Stimulated activated CD4-positive, alpha-beta T cell treated with anti-CD3 and anti-CD28 coated beads, TNF-alpha, amount 100 ng/mL, for 1 hour (primary cell): ENCODE results near the gene SUMF2.
"Not testable (repeated sequence)": the region's sequence is repeated elsewhere in the genome, so short reads cannot be mapped to it uniquely, and the experiment has no call there.

Source experiments
- DNase-seq, 3 donors: peaks; one replicate each; pipeline ENCODE4 v3.0.0-alpha.2; 2020; ENCODE audit warnings: low read depth in 3 of 3, low spot score in 1 of 3

Gene SUMF2

GRCh38 chr7:56062382-56062781 is 1.7 kb upstream of the SUMF2 start:
- DNase-seq = no peak

DNA sequence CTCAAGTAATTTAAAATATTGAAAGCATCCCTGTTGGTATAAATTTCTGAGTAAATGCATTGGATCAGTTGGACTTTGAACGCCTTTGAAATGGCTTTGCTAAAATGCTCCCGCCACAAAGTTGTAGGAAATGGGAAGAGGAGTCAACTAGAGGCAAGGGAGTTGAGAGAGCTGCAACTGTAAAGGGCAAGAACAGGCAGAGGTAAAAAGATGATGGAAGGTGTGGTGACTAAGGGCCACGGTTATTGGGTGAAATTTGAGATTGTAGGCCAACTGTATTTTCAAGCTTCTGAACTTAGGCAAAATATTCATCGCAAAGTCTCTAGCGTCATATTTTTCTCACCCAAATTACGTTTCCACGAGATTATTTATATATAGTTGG is 595 bp upstream of the SUMF2 start:
- DNase-seq = no peak

GRCh38 chr7:56066376-56066775 is 2.3 kb downstream of the SUMF2 start:
- DNase-seq = not testable (repeated sequence)

- peak; percentile 8 to 42 (median 33) for DNase-seq
These were observed 10.3 kb downstream of the SUMF2 start for GRCh38 chr7:56074371-56074791.

DNA sequence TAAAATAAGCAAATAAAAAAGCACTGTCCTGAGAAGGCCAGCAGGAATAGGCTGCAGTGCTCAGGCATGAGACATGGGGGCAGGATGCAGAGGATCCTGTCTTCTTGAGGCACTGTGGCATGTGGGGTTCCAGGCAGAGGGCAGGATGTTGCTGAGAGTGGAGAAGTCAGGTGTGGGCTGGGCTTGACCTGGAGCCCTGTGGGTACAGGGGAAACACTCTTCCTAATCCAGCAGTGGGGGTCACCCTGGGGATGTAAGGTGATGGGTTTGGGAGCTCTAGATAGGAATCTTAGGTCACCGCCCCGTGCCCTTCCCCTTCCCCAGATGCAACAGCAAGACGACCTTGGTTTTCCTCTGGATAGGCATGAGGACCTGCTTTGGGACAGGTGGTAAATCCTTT is 13.6 kb downstream of the SUMF2 start:
- no peak for DNase-seq

GRCh38 chr7:56078196-56078595 is 14.1 kb downstream of the SUMF2 start:
- DNase-seq = no peak

DNA sequence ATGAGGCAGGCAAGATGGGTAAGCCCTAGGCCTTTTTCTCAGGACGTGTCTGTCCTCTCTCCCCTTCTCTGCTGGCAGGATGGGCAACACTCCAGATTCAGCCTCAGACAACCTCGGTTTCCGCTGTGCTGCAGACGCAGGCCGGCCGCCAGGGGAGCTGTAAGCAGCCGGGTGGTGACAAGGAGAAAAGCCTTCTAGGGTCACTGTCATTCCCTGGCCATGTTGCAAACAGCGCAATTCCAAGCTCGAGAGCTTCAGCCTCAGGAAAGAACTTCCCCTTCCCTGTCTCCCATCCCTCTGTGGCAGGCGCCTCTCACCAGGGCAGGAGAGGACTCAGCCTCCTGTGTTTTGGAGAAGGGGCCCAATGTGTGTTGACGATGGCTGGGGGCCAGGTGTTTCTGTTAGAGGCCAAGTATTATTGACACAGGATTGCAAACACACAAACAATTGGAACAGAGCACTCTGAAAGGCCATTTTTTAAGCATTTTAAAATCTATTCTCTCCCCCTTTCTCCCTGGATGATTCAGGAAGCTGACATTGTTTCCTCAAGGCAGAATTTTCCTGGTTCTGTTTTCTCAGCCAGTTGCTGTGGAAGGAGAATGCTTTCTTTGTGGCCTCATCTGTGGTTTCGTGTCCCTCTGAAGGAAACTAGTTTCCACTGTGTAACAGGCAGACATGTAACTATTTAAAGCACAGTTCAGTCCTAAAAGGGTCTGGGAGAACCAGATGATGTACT is 15.5 kb downstream of the SUMF2 start:
- no peak for DNase-seq

- DNase-seq = not testable (repeated sequence)
These were observed 16.8 kb downstream of the SUMF2 start for GRCh38 chr7:56080726-56081435.

- no peak for DNase-seq
These were observed 17.7 kb downstream of the SUMF2 start for GRCh38 chr7:56081626-56082340.

DNA sequence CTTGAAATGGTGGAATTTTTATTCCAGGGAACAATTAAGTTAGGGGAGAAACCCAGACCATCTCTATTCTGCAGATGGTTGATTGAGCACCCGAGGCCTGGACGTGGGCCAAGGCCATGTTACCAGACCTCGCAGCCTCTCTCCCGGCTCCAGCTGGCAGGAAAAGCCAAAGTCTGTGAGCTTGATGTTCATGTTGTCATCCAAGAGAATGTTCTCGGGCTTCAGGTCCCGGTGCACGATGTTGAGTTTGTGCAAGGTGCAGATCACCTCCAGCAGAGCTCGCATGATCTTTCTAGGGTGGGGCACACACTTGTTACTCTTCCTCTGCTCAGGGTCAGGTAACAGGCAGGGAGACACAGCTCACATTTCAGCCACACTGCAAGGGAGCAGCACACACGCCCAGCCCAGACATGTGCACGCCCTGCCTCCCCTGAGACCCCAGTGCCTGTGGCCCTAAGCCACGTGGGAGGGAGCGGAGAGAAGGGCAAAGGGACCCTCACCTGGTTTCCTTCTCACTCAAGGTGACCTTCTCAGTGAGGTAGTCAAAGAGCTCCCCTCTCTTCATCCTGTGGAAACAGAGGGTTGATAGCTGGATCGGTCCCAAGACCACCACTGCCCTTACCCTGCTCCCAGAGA is 19.2 kb downstream of the SUMF2 start:
- DNase-seq = no peak

- no peak for DNase-seq
These were observed 22.7 kb downstream of the SUMF2 start for GRCh38 chr7:56086761-56087160.

DNA sequence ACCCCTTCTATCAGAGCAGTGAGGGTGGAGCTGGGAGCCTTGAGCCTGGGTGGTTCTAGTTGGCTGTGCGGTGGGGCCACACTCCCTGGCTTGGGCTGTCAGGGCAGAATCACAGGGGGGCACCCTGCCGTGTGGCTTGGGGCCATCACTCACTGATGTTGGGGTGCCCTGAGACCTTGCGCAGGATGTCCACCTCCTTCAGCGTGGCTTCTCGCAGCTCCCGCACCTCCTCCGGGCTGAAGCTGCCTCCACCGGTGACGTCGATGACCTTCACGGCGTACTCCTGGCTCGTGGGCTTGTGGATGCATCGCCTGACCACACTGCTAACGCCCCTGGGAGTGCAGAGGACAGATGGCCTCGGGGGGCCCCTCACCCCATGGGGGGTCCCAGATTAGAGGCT is 23.4 kb downstream of the SUMF2 start:
- DNase-seq = no peak

DNA sequence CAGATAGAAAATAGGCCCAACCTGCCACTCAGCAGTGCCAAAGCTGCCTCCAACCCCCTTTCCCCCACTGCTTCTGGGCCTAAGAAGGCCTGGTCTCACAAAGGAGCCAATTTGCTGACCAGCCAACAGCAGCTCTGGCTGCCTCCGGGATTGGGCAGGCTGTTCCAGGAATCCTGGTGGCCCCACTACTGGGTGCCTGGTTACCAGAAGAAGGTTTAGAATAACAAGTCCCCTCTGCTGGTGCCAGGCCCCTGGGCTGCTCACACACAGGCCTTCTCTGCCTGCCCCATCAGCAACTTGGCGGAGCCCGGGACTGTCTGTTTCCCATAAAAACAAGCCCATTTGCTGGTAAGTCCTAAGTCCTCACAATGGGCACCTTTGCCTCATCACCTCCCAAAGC is 27.5 kb downstream of the SUMF2 start:
- DNase-seq = no peak

GRCh38 chr7:56092388-56092787 is 28.3 kb downstream of the SUMF2 start:
- DNase-seq = not testable (repeated sequence)

- DNase-seq = no peak
These were observed 28.9 kb downstream of the SUMF2 start, which contains the start of gene PHKG1 for GRCh38 chr7:56092789-56093531. TSS of gene PHKG1 (minus strand) at chr7:56092952. CDS start at chr7:56088941, 4,011 bp downstream.

- DNase-seq = no peak
These were observed 33.6 kb downstream of the SUMF2 start for GRCh38 chr7:56097700-56098099.

DNA sequence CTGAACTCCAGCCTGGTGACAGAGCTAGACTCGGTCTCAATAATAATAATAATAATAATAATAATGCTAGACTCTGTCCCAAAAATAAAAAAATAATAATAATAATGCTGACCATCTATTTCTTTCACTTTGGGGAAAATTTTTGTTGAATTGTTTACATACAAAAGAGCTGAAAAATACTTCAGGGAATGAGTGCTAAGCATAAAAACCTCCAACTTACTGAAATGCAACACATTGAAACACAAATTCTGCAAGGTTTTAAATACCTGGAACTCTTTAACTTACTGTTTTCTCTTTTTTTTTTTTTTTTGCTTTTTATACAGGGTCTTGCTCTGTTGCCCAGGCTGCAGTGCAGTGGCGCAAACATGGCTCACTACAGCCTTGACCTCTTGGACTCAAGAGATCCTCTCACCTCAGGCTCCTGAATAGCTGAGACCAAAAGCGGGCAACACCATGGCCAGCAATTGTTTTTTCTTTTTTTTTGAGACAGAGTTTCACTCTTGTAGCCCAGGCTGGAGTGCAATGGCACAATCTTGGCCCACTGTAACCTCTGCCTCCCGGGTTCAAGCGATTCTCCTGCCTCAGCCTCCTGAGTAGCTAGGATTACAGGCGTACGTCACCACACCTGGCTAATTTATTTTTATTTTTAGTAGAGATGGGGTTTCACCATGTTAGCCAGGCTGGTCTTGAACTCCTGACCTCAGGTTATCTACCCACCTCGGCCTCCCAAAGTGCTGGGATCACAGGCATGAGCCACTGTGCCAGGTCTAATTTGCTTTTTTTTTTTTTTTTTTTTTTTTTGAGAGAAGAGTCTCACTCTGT is 34.3 kb downstream of the SUMF2 start:
- not testable (repeated sequence) for DNase-seq

GRCh38 chr7:56099653-56100052 is 35.6 kb downstream of the SUMF2 start:
- DNase-seq = no peak

DNA sequence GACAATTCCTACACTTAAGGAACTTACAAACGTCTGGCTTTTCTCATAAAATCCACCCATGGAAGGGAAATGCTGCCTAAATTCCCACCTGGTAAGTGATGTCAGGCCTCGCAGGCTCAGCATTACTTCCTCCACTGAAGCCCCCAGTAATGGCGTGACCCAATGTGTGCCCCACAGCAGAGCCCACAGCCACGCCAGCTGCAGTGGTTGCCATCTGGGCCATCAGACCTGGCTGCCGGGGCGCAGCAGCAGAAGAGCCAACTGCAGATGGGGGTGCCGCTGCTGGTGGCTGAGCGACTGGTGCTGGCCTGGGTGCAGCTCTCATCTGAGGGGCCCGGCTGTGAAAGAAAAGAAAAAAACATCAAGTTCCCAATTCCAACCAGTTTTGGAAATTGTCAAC is 40.1 kb downstream of the SUMF2 start:
- not testable (repeated sequence) for DNase-seq

- no peak for DNase-seq
These were observed 41.4 kb downstream of the SUMF2 start for GRCh38 chr7:56105508-56105907.
